CD4-positive, alpha-beta T cell treated with Interleukin-12 subunit alpha and Interleukin-12 subunit beta, for 1 hour (primary cell): Measurements from ENCODE around the gene OTULINL.
"Not testable (repeated sequence)": the region's sequence is repeated elsewhere in the genome, so short reads cannot be mapped to it uniquely, and the experiment has no call there.

ENCODE experiments used
- DNase-seq: peaks from one replicate; pipeline ENCODE4 v3.0.0-alpha.2; 2020

Gene OTULINL

DNA sequence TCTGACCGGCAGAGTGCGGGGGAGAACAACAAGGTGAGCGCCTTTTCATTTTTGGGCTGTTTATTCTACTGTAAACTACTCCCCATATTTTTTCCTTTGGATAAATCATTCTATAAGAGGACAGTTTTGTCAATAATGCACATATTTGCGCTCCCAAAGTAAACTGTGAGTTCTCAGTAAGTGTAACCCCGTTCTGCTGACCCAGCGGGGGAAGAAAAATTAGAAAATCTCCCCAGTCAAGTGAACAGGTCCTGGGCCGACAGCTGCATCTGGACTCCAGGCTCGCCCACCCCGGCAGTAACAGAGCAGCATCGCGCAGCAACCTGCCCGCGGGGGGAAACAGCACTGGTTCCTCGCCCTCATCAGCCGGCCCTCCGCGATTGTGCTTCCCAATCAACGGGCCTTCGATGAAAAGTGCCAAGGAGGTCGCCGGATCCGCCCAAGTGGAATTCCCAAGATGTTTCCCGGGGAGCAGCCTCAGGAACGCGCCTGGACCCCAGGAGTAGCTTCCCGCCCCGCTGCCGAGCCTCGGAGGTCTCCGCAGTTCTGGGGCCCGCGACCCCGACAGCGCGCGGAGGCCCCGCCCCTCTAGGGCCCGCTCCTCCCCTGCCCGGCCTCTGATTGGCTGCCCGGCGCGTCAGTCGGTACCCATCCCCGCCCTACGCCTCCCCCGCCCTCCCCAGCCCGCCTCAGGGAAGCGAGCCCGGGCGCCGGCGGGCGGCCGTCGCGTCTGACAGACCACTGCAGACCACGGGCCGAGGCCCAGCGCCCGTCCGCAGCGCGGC lies at the start of gene OTULINL:
TSS of gene OTULINL (plus strand) at position 687 of the 785 bp plus-strand sequence. CDS start 103 bp downstream, outside the sequence.
- DNase-seq = peak; percentile 88

DNA sequence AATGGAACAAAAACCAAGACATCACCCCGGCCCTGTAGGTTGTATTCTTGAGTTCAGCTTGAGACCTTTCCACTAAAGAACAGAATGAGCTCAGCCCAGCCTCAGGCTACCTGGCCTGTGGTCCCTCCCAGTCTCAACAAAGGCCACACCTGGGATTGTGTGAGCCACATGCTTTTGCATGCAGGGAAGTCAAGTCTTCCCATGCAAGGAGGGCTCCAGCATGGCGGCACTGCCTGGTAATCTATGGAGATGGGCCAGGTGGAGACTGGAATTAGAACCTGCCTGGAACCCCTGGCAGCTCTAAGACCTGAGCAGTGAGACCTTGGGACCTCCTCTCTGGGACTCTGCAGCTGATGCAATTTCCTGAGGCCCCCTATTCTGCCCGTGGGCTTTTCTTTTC lies 49.4 kb upstream of the OTULINL start:
- no peak for DNase-seq

DNA sequence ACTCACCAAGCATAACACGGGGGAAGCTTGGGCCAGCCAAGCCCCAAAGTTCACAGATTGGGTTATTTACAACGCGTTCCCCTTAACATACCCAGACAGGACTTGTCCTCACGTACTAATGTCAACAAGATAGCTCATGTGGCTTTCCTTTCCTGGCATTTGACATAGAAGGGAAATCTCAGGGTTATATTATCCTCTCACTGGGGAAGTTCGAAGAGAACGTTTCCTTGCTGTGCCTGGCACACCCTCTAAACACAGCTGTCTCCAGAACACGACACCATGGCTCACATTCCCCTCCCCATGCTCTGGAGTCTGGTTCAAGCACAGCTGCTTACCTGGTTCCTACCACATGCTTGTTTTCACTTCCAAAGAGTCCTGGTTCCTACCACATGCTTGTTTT lies 46.8 kb upstream of the OTULINL start:
- no peak for DNase-seq

DNA sequence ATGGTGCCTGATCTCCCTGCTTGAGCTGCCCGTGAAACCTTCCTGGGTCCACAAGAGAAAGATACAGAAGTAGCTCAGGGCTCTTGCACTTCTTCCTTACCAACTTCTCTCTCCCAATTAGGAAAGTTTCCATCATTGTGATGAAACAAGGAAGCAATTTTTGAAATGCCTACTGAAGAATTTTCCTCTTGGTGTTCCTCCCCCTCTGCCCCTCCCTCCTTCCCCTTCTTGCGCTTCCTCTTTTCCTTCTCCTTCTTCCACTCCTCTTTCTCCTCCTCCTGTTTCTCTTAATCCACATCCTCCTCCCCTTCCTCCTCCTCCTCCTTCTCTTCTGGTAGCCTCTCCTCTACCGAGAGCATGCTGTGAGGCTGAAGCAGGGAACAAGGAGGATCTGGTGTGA lies 36.3 kb upstream of the OTULINL start:
- no peak for DNase-seq

DNA sequence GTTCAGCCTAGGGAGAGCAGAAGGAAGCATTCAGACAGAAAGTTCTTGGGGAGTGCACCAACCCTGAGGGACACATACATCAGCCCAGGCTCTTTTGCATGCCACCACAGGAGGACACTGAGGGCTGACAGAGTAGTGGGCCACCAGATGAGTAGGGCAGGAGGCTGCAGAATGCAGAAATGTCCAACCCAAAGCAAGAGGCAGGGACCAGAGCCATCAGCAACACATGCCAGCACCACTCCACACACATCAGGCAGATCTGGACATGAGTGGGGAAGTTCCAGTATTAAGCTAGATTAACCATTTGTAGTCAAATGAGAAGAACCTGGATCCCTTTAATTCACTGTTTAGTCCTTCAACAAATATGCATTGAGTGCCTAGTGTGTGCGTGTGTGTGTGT lies 35.7 kb upstream of the OTULINL start:
- DNase-seq = no peak

DNA sequence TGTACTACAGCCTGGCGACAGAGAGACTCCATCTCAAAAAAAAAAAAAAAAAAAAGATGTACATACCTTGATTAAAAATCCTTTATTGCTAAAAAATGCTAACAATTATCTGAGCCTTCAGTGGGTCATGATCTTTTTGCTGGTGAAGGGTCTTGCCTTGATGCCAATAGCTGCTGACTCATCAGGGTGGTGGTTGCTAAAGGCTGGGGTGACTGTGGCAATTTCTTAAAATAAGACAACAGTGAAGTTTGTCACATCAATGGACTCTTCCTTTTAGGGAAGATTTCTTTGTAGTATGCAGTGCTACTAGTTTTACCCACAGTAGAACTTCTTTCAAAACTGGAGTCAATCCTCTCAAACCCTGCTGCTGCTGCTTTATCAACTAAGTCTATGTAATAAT lies 33.9 kb upstream of the OTULINL start:
- DNase-seq = no peak

DNA sequence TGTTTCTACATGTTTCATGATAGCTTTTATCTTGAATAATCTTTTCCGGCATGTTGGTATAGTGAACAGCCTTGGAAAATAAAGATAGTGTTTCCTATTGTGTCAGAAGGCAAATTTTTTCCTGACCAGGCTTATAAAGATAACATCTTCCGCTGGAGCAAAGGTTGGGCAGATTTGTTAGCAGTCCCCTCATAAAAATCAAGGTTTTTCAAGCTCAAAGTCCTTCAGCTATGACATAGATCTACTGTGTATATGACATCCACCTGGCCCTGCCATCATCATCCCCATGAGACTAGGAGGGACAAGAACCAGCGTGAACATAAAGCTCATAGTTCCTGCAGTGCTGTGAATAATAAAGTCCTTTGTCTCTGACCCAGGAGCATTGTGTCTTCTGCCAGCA lies 30.4 kb upstream of the OTULINL start:
- DNase-seq = no peak

DNA sequence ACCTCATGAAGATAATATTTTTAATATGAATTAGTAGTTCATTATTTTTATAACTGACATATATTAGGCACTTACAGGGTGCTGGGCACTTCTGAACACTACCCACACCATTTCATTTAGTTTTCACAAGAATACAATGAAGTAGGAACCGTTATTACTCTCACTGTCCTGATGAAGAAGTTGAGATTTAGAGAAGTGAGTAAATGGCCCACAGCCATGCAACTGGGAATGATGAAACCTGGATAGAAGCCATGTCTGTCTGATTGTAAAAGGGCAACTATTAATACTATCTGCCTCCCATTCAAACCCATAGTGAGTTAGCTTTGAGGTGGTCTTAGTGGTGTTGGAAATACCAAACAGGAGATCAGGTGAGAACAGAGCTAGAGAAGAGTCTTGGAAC lies 29.6 kb upstream of the OTULINL start:
- no peak for DNase-seq

DNA sequence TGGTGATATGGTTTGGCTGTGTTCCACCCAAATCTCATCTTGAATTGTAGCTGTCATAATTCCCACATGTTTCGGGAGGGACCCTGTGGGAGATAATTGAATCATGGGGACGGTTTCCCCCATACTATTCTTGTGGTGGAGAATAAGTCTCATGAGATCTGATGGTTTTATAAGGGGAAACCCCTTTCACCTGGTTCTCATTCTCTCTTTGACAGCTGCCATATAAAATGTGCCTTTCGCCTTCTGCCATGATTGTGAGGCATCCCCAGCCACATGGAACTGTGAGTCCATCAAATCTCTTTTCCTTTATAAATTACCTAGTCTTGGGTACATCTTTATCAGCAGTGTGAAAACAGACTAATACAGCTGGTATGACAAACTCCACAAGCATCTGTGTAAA lies 27.3 kb upstream of the OTULINL start:
- not testable (repeated sequence) for DNase-seq

DNA sequence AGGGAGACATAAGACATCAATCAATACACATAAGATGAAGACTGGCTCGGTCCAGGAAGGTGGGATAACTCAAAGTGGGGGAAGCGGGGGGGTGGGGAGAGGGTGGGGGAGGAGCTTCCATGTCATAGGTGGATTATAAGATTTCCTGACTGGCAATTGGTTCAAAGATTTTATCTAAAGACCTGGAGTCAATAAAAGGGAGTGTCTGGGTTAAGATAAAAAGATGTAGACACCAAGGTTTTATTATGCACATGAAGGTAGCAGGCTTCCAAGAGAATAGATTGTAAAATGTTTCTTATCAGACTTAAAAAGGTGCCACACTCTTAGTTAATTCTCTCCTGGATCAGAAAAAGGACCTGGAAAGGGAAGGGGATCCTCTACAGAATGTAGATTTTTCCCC lies 25.6 kb upstream of the OTULINL start:
- DNase-seq = no peak

DNA sequence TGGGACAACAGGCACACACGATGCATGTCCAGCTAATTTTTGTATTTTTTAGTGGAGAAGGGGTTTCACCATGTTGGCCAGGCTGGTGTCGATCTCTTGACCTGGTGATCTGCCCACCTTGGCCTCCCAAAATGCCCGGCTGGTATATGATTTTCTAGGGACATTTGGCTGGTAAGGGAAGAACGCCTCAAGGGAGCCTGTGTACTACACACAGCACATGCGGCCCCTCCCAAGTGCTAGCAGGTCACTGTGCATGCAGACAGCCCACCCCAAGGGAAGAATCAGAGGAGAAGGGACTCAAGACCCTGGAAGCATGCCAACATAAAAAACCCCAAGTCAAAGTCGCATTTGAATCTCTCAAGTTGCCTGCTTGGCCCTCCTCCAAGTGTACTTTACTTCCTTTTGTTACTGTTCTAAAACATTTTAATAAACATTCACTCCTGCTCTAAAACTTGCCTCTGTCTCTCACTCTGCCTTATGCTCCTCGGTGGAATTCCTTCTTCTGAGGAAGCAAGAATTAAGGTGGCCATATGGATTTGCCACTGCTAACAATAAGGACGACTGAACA lies 24.3 kb upstream of the OTULINL start:
- DNase-seq = no peak

DNA sequence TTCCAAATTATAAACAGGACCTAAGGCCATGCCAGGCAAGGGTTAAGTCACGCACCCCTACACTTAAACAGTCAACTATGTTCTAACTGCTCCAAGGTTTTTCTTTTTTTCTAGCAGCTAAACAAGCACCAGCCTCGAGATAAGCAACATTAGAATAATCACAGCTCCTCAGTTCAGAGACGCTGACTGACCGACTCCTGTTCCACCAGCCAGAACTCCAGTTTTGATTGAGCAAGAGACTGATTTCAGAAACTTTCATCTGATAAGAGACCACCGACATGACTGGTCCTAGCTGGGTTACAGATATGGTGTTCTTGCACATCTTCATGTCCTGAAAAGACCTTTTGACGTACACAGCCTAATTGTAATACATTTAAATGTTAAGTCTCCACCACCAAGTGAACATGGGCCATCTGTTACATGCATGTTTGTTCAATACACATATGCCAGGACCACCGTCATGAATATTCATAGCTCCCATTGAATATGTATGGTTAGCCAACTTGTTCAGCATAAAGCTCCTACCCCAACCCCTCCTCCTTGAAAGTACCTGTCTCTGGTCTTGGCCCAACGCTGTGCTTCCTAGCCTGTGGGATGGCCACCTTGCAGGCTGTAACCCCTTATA lies 23.7 kb upstream of the OTULINL start:
- DNase-seq = no peak

DNA sequence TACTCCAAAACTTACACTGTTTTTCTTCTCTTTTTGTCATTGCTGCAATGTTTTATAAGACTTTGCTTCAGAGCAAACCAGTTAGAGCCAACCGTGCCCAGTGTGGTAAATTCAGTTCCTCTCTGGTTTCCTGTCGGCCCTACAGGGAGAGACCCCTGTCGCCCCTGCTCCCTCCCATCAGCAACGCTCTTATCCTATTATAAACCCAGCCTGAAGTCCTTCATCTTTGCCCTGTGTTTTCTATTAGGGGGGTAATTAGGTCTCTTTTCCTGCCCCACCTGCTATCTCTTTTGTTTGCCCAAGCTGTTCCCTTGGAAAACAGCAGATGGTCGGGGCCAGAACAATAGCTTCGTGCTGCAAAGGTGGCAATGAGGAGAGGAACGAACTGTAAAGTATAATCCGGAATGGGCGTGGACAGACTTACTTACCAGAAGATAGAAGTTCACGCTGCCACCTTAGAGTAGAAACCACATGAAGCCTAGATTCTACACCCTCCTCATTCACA lies 21.4 kb upstream of the OTULINL start:
- peak; percentile 8 for DNase-seq

DNA sequence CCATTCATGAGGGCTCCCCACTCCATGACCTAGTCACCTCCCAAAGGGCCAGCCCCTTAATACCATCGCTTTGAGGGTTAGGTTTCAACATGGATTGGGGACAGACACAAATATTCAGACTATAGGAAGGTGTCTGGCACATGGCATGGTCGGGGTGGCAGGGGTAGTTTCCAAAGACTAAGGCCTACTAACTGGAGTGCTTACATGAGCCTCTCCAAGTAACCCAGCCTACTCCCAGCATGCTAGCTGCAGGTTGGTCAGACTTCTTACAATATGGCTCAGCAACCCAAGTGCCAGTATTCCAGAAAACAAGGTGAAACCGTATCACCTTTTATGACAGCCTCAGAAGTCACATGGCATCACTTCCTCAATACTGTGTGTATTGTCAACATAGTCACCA lies 19.9 kb upstream of the OTULINL start:
- no peak for DNase-seq

DNA sequence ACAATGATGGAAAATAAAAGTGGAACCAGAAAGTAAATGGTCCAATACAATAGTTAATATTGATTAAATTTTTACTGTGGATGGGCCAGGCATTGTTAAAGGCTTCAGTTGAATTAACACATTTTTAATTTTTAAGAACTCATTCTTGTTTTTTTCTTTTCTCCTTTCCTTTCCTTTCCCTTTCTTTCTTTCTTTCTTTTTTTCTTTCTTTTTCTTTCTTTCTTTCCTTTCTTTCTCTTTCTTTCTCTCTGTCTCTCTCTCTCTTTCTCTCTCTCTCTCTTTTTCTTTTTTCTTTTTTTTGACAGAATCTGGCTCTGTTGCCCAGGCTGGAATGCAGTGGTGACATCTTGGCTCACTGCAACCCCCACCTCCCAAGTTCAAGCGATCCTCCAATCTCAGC lies 13.3 kb upstream of the OTULINL start:
- no peak for DNase-seq

DNA sequence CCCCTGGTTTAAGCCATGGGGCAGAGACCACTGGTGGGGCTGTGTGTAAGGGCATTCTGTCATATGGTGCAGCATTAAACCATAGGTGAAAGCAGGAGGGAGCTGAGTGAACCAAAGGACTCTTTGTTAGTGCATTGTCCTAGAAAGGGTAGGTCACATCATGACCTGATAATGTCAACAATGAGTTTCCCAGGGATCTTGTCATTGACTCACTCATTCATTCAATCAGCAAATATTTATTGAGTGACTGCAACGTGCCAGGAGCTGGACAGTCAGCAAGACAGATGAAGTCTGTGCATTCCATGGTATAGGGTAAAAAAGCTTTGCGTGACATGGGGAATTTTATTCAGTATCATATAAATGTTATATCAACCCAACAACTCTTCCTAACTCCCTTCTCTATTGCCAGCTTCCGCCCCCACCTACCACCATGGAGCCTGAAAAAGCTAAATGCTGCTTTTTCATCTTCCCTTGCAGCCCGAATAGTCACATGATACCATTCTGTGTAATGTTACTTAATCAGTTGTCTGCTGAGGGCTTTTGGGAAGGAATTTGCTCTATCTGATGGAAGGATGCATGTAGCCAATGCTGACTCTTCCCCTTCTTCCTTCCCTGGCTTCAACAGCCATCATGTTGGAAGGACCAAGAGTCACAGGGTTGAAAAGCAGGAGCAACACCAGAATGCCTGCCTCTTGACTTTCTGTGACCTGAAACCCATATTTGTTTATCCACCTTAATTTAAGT lies 11.5 kb upstream of the OTULINL start:
- DNase-seq = no peak

DNA sequence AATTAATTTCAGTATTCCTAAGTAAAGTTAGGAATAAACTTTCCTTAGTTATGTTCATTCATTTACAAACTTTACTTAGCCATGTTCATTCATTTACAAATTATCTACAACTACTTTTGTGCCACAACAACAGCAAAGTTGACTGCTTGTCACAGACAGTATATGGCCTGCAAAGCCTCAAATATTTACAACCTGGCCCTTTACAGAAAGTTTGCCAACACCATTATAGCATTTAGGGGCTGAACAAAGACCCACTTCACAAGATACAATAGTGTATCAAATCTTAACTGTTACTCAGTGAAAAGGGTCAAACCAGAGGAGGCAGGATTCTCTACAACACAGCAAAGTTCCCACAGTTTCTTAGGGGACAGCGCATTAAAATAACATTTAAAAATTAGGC lies 9.7 kb upstream of the OTULINL start:
- DNase-seq = no peak

DNA sequence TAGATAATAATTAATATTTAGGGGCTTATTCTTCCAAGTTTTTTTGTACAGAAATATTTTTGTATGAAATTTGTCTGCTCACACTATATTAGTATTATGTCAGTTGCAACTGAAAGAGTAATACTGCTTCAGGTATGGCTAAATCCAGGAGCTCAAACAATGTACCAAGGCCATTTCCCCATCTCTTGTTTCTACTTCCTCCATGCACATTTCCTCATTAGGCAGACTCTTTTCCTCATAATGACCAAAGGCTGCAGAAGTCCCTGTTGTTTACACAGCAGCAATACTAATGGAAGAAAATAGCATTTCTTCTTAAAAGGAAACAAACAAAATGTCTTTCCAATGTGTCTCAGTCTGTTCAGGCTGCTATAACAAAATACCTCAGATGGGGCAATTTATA lies 9.2 kb upstream of the OTULINL start:
- DNase-seq = no peak

DNA sequence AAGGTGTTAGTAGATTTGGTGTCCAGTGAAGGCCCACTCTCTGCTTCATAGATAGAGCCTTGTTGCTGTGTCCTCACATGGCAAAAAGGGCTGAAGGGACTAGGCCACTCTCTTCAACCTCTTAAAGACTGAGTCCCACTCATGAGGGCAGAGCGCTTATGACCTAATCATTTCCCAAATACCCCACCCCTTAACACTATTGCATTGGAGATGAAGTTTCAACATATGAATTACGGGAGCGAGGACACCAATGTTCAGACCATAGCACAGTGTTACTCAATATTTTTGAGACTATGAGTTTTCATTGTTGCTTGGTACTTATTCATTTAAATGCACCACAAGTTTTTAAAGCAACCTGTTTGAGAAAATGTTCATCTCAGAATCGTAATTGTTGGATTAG lies 8.8 kb upstream of the OTULINL start:
- no peak for DNase-seq

DNA sequence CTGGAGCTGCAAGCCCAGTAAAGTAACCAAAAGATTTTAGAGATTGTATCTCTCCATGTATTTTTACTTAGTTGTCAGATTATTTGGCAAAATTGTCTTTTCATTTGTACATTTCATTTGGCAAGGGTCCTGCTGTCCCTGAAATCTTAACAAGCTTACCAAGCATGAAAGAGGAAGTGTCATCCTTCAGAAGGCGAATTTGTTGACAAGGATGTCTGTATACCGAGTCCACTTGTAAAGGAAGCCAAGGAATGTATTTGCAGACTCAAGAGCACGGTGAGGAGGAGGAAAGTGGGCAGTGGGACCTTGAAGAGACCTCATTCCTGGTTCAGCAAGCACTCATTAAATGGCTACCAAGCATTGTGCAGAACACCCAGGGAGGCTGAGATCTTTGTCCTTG lies 7.5 kb upstream of the OTULINL start:
- no peak for DNase-seq

DNA sequence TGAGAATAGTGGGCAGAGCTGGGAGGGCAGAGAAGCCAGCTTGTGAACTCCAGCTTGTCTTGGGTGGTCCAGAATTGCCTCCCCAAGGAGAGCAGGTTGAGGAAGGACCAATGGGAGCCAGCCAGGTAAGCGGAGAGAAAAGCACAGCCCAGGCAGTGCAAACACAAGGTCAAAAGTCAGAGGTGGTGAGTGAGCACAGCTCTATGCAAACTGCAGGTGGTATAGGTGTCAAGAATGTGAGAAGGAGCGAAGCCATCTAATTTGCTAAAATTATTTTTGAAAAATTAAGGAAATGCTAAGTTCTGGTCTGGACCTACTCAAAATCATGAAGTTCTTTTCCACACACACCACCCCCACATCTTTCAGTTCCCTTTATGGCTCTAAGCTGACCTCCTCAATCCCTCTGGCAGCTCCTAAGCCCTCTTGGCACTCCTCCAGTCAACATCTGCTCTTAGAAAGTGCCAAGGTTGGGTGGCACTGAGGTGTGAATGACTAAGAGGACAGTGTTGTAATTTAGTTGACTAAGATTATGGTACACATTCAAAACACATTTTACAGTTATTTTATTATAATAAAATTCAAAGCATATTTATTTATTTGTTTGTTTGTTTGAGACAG lies 6.6 kb upstream of the OTULINL start:
- DNase-seq = no peak

DNA sequence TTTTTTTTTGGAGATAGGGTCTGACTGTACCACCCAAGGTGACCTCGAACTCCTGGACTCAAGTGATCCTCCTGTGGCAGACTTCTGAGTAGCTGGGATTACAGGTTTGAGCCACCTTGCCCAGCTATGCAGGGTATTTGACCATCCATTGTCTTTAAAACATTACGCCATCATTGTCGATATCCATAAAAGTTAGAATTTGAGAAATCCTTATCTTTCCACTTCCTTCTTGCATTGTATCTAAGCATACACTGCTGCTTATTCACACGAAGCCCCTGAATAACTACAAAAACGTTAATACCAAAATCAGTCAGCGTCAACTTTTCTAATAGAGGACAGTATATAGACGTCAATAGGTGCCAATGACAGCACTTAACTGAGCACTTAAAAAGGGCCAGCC lies 5.4 kb upstream of the OTULINL start:
- DNase-seq = no peak

DNA sequence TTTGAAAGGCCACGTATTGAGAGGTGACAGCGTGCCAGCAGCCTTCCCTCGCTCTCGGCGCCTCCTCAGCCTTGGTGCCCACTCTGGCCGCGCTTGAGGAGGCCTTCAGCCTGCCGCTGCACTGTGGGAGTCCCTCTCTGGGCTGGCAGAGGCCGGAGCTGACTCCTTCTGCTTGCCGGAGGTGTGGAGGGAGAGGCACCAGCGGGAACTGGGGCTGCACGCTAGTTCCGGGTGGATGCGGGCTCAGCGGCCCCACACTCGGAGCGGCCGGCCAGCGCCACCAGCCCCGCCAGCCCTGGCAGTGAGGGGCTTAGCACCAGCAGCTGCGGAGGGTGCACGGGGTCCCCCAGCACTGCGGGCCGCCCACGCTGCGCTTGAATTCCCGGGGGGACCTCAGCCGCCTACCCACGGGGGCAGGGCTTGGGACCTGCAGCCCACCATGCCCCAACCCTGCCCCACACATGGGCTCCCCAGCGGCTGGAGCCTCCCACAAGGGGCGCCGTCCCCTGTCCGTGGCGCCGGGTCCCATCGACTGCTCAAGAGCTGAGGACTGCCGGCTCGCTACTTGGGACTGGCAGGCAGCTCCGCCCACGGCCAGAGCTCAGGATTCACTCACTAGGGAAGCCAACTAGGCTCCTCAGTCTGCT lies 4.4 kb upstream of the OTULINL start:
- no peak for DNase-seq
